ENCODE measurements around the gene NIPBL. TPM values are rescaled to one million over a fixed set of nuclear protein-coding genes. Genes with fewer than 3 reads are reported as not detected.
"Not testable (repeated sequence)": the region's sequence is repeated elsewhere in the genome, so short reads cannot be mapped to it uniquely, and the experiment has no call there.

Gene NIPBL
- total RNA-seq, 2 experiments from 2014 or later: 35.4 to 40.4 TPM

- H3K27me3 Mint-ChIP-seq; H3K36me3 Mint-ChIP-seq; H3K27ac Mint-ChIP-seq; H3K9me3 Mint-ChIP-seq; intact Hi-C loops (cut with micrococcal nuclease); POLR2A ChIA-PET; CTCF ChIA-PET; H3K4me3 Mint-ChIP-seq; DNase-seq: not testable (repeated sequence)
- peaks cover 66% of the 10 kb centered on the region for H3K4me1 Mint-ChIP-seq (ENCODE audit: low read depth)
These were observed 15.7 kb downstream of the NIPBL start for GRCh38 chr5:36892085-36892830.

GRCh38 chr5:36894954-36895353 lies 18.4 kb downstream of the NIPBL start:
- no peak overlapping the region for H3K4me3 Mint-ChIP-seq
- H3K27me3 Mint-ChIP-seq: no peaks in the 10 kb centered on the region
- no peak overlapping the region for H3K27ac Mint-ChIP-seq
- POLR2A ChIA-PET: interaction anchor here (1.0 to 1.3 kb wide), 2 partner anchors 12 to 18 kb away, joined by 3 to 4 read pairs; no protein-coding TSS in a partner anchor
- H3K9me3 Mint-ChIP-seq: peaks cover 5% of the 10 kb centered on the region
- intact Hi-C loops (cut with micrococcal nuclease): no loop called here
- CTCF ChIA-PET: interaction anchor here (0.8 kb wide), 1 partner anchor 17 kb away, joined by 3 read pairs; no protein-coding TSS in a partner anchor
- peaks cover 62% of the 10 kb centered on the region for H3K4me1 Mint-ChIP-seq (ENCODE audit: low read depth)
- DNase-seq: no peak
- H3K36me3 Mint-ChIP-seq: peaks cover 9% of the 10 kb centered on the region

GRCh38 chr5:36896476-36896875 lies 19.9 kb downstream of the NIPBL start:
- Mint-ChIP-seq H3K27me3 (no peaks in the 10 kb centered on the region), H3K4me1 (ENCODE audit: low read depth) (peaks cover 64% of the 10 kb centered on the region), H3K27ac (no peak overlapping the region), H3K9me3 (peaks cover 12% of the 10 kb centered on the region), H3K4me3 (no peak overlapping the region), H3K36me3 (peaks cover 9% of the 10 kb centered on the region)
- no peak for DNase-seq
- CTCF ChIA-PET: no interaction called here
- intact Hi-C loops (cut with micrococcal nuclease): loop anchor here (2.0 kb wide), 1 partner anchor 14 kb away; no protein-coding TSS in a partner anchor
- POLR2A ChIA-PET: no interaction called here

- Mint-ChIP-seq H3K9me3 (peaks cover 17% of the 10 kb centered on the region), H3K27me3 (no peaks in the 10 kb centered on the region), H3K4me1 (ENCODE audit: low read depth) (peaks cover 71% of the 10 kb centered on the region), H3K27ac (no peak overlapping the region), H3K36me3 (peaks cover 9% of the 10 kb centered on the region), H3K4me3 (no peak overlapping the region)
- ChIA-PET CTCF (no interaction called here), POLR2A (no interaction called here)
- DNase-seq: no peak
- intact Hi-C loops (cut with micrococcal nuclease): loop anchor here (2.0 kb wide), 1 partner anchor 15 kb away; no protein-coding TSS in a partner anchor
These were observed 21.0 kb downstream of the NIPBL start for GRCh38 chr5:36897616-36898015.

- ChIA-PET CTCF (interaction anchor here (0.6 kb wide), 1 partner anchor 128 kb away, joined by 3 read pairs; no protein-coding TSS in a partner anchor), POLR2A (no interaction called here)
- no peak overlapping the region for H3K4me3 Mint-ChIP-seq
- H3K9me3 Mint-ChIP-seq: peaks cover 17% of the 10 kb centered on the region
- H3K27me3 Mint-ChIP-seq: no peaks in the 10 kb centered on the region
- peaks cover 76% of the 10 kb centered on the region for H3K4me1 Mint-ChIP-seq (ENCODE audit: low read depth)
- intact Hi-C loops (cut with micrococcal nuclease): no loop called here
- no peak overlapping the region for H3K27ac Mint-ChIP-seq
- DNase-seq: no peak
- peaks cover 9% of the 10 kb centered on the region for H3K36me3 Mint-ChIP-seq
These were observed 23.3 kb downstream of the NIPBL start for GRCh38 chr5:36899860-36900259.

GRCh38 chr5:36900283-36900682 lies 23.7 kb downstream of the NIPBL start:
- H3K4me1 Mint-ChIP-seq (ENCODE audit: low read depth): peaks cover 76% of the 10 kb centered on the region
- DNase-seq: no peak
- peaks cover 11% of the 10 kb centered on the region for H3K36me3 Mint-ChIP-seq
- H3K4me3 Mint-ChIP-seq: no peak overlapping the region
- POLR2A ChIA-PET: no interaction called here
- no peaks in the 10 kb centered on the region for H3K27me3 Mint-ChIP-seq
- no peak overlapping the region for H3K27ac Mint-ChIP-seq
- peaks cover 17% of the 10 kb centered on the region for H3K9me3 Mint-ChIP-seq
- CTCF ChIA-PET: interaction anchor here (0.6 kb wide), 1 partner anchor 128 kb away, joined by 3 read pairs; no protein-coding TSS in a partner anchor
- intact Hi-C loops (cut with micrococcal nuclease): no loop called here

GRCh38 chr5:36901077-36901476 lies 24.5 kb downstream of the NIPBL start:
- Mint-ChIP-seq H3K36me3 (peaks cover 11% of the 10 kb centered on the region), H3K4me1 (ENCODE audit: low read depth) (peaks cover 69% of the 10 kb centered on the region), H3K9me3 (peaks cover 17% of the 10 kb centered on the region)
- H3K4me3 Mint-ChIP-seq; POLR2A ChIA-PET; H3K27ac Mint-ChIP-seq; DNase-seq; H3K27me3 Mint-ChIP-seq; intact Hi-C loops (cut with micrococcal nuclease); CTCF ChIA-PET: not testable (repeated sequence)

GRCh38 chr5:36901856-36902255 lies 25.3 kb downstream of the NIPBL start:
- peaks cover 11% of the 10 kb centered on the region for H3K36me3 Mint-ChIP-seq
- CTCF ChIA-PET: no interaction called here

GRCh38 chr5:36902353-36902752 lies 25.8 kb downstream of the NIPBL start:
- Mint-ChIP-seq H3K27ac (no peak overlapping the region), H3K9me3 (peaks cover 17% of the 10 kb centered on the region), H3K4me1 (ENCODE audit: low read depth) (peaks cover 70% of the 10 kb centered on the region), H3K36me3 (peaks cover 11% of the 10 kb centered on the region), H3K27me3 (no peaks in the 10 kb centered on the region), H3K4me3 (no peak overlapping the region)
- CTCF ChIA-PET: no interaction called here
- intact Hi-C loops (cut with micrococcal nuclease): no loop called here
- DNase-seq: no peak
- POLR2A ChIA-PET: no interaction called here

More at GRCh38 chr5:36901856-36902255, 25.3 kb downstream of the NIPBL start:
- Mint-ChIP-seq H3K27ac (no peak overlapping the region), H3K4me1 (ENCODE audit: low read depth) (peaks cover 69% of the 10 kb centered on the region), H3K27me3 (no peaks in the 10 kb centered on the region), H3K9me3 (peaks cover 17% of the 10 kb centered on the region), H3K4me3 (no peak overlapping the region)
- DNase-seq: no peak
- POLR2A ChIA-PET: no interaction called here
- intact Hi-C loops (cut with micrococcal nuclease): no loop called here

GRCh38 chr5:36904677-36905076 lies 28.1 kb downstream of the NIPBL start:
- DNase-seq: no peak
- H3K27ac Mint-ChIP-seq: no peak overlapping the region
- no peaks in the 10 kb centered on the region for H3K27me3 Mint-ChIP-seq
- no peak overlapping the region for H3K4me3 Mint-ChIP-seq
- H3K36me3 Mint-ChIP-seq: peaks cover 11% of the 10 kb centered on the region
- POLR2A ChIA-PET: no interaction called here
- peaks cover 17% of the 10 kb centered on the region for H3K9me3 Mint-ChIP-seq
- intact Hi-C loops (cut with micrococcal nuclease): no loop called here
- H3K4me1 Mint-ChIP-seq (ENCODE audit: low read depth): peaks cover 75% of the 10 kb centered on the region
- CTCF ChIA-PET: interaction anchor here (1.5 kb wide), 1 partner anchor 14 kb away, joined by 5 read pairs; no protein-coding TSS in a partner anchor

GRCh38 chr5:36908544-36909260 lies 32.1 kb downstream of the NIPBL start:
- Mint-ChIP-seq H3K4me3 (no peak overlapping the region), H3K27ac (no peak overlapping the region), H3K36me3 (peaks cover 2% of the 10 kb centered on the region), H3K4me1 (ENCODE audit: low read depth) (peaks cover 46% of the 10 kb centered on the region), H3K9me3 (no peaks in the 10 kb centered on the region), H3K27me3 (no peaks in the 10 kb centered on the region)
- ChIA-PET CTCF (no interaction called here), POLR2A (no interaction called here)
- DNase-seq: no peak
- intact Hi-C loops (cut with micrococcal nuclease): no loop called here

- Mint-ChIP-seq H3K9me3 (peaks cover 8% of the 10 kb centered on the region), H3K4me3 (no peak overlapping the region), H3K27me3 (no peaks in the 10 kb centered on the region), H3K27ac (no peak overlapping the region), H3K4me1 (ENCODE audit: low read depth) (peaks cover 31% of the 10 kb centered on the region), H3K36me3 (peaks cover 6% of the 10 kb centered on the region)
- CTCF ChIA-PET: interaction anchor here (0.9 to 1.2 kb wide), 2 partner anchors 19 to 21 kb away, joined by 3 to 4 read pairs; no protein-coding TSS in a partner anchor
- no peak for DNase-seq
- intact Hi-C loops (cut with micrococcal nuclease): loop anchor here (2.0 kb wide), 1 partner anchor 13 kb away; no protein-coding TSS in a partner anchor
- POLR2A ChIA-PET: no interaction called here
These were observed 39.1 kb downstream of the NIPBL start for GRCh38 chr5:36915653-36916052.

Measured in activated CD4-positive, alpha-beta memory T cell treated with anti-CD3 and anti-CD28 coated beads for 36 hours (primary cell).